Measurements from ENCODE around the gene FARP1. TPM values are rescaled to one million over a fixed set of nuclear protein-coding genes. Genes with fewer than 3 reads are reported as not detected.
A peak's percentile ranks its signal among the peaks of the same experiment; 100 is the strongest.

Gene FARP1
- total RNA-seq, 4 donors from 2014 or later: 13.1 to 71.2 (median 46.6) TPM

- H3K9me3 ChIP-seq: no peaks in the 10 kb centered on the region
- no peak overlapping the region for H3K4me3 ChIP-seq
- DNase-seq: no peak
- intact Hi-C loops (cut with DNase I; ENCODE audit: low total_unique reads): no loop called here
- no peaks in the 10 kb centered on the region for H3K36me3 ChIP-seq
- TF ChIP-seq, protein P1, sequence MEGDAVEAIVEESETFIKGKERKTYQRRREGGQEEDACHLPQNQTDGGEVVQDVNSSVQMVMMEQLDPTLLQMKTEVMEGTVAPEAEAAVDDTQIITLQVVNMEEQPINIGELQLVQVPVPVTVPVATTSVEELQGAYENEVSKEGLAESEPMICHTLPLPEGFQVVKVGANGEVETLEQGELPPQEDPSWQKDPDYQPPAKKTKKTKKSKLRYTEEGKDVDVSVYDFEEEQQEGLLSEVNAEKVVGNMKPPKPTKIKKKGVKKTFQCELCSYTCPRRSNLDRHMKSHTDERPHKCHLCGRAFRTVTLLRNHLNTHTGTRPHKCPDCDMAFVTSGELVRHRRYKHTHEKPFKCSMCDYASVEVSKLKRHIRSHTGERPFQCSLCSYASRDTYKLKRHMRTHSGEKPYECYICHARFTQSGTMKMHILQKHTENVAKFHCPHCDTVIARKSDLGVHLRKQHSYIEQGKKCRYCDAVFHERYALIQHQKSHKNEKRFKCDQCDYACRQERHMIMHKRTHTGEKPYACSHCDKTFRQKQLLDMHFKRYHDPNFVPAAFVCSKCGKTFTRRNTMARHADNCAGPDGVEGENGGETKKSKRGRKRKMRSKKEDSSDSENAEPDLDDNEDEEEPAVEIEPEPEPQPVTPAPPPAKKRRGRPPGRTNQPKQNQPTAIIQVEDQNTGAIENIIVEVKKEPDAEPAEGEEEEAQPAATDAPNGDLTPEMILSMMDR (IDR thresholded peaks at IDR 0.05): no peak
- no peak for TF ChIP-seq POLR2A (IDR thresholded peaks at IDR 0.05)
- H3K4me1 ChIP-seq: no peaks in the 10 kb centered on the region
- no peak overlapping the region for H3K27ac ChIP-seq
- H3K27me3 ChIP-seq: no peaks in the 10 kb centered on the region
These were observed 318.8 kb downstream of the FARP1 start for GRCh38 chr13:98461486-98462240.

DNA sequence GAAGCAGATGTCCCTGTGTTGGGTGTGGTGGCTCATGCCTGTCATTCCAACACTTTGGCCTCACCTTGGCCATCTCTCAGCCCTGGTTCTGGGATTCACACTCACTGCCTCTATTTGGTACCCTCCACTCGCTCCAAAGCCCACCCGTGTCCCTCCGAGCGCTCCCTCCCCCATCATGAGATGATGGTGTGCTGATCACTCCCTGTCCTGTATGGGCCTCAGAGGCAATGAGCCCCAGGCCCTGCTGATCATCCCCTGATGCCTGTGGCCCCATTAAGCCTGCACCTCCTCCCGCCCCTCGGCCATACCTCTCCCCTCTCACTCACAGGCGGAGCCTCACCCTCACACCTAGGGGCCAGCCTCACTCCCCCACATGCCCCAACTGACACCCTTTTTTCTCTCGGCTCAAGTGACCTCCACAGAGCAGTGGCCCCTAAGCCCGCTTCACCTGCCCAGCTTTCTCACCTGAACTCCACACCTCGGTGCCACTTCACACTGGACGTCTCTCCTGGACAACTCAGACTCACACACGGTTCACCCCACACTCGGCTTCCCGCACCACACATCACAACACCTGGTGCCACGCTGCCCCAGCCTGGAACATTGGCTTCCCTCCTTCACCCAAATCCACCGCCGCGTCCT, 319.5 kb downstream of the FARP1 start:
- no peaks in the 10 kb centered on the region for H3K36me3 ChIP-seq
- H3K9me3 ChIP-seq: no peaks in the 10 kb centered on the region
- peak overlapping the region; percentile 35 to 37 for H3K27ac ChIP-seq
- intact Hi-C loops (cut with DNase I; ENCODE audit: low total_unique reads): no loop called here
- no peak for DNase-seq
- H3K27me3 ChIP-seq: no peaks in the 10 kb centered on the region
- H3K4me3 ChIP-seq: no peak overlapping the region
- no peaks in the 10 kb centered on the region for H3K4me1 ChIP-seq
- TF ChIP-seq POLR2A (IDR thresholded peaks at IDR 0.05): no peak
- TF ChIP-seq, protein P1 (IDR thresholded peaks at IDR 0.05): no peak

- Histone ChIP-seq H3K4me1 (no peaks in the 10 kb centered on the region), H3K36me3 (no peaks in the 10 kb centered on the region), H3K27me3 (no peaks in the 10 kb centered on the region), H3K27ac (peak overlapping the region; percentile 35 to 37), H3K9me3 (no peaks in the 10 kb centered on the region), H3K4me3 (no peak overlapping the region)
- no peak for DNase-seq
- TF ChIP-seq, protein P1 (IDR thresholded peaks at IDR 0.05): no peak
- no peak for TF ChIP-seq POLR2A (IDR thresholded peaks at IDR 0.05)
- intact Hi-C loops (cut with DNase I; ENCODE audit: low total_unique reads): no loop called here
These were observed 320.1 kb downstream of the FARP1 start for GRCh38 chr13:98462946-98463345.

DNA sequence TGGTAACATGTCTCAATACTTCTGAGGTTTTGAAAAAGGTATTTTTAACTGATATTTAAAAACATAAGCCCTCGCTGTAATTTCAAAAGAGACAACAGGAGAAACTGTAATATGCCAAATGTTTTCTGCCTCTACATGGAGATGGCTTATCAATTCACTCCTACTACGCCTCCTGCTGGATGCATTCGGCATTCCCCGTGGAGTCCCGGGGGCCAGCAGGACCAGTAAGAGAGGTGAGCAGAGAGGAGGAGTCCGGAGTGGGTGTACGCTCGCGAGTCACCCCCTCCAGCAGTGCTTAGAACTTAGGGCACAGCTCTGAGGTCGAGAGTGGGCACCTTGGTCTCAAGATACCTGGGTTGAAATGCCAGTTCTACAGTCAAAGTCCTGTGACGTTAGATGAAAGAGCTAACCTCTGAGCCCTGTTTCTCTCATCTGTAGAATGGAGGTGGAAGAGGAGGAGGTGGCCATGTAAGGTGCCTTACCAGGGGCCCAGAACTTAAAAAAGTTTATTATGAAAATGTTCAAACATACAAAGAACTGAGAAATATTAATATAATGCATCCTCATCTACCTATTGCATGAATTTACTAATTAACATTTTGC, 323.8 kb downstream of the FARP1 start:
- TF ChIP-seq, protein P1 (IDR thresholded peaks at IDR 0.05): peak; percentile 3 to 50 (median 42)
- TF ChIP-seq POLR2A (IDR thresholded peaks at IDR 0.05): no peak
- H3K4me3 ChIP-seq: no peak overlapping the region
- H3K9me3 ChIP-seq: no peaks in the 10 kb centered on the region
- no peaks in the 10 kb centered on the region for H3K4me1 ChIP-seq
- intact Hi-C loops (cut with DNase I; ENCODE audit: low total_unique reads): no loop called here
- no peaks in the 10 kb centered on the region for H3K27me3 ChIP-seq
- DNase-seq: no peak
- no peak overlapping the region for H3K27ac ChIP-seq
- no peaks in the 10 kb centered on the region for H3K36me3 ChIP-seq
